HG02852 (cell line): ENCODE measurements around the gene BMP7.
"Not testable (repeated sequence)": the region's sequence is repeated elsewhere in the genome, so short reads cannot be mapped to it uniquely, and the experiment has no call there.

Experiments
- ATAC-seq: cut with Tn5 transposase; IDR thresholded peaks from one replicate; pipeline ENCODE4 v1.9.1; 2021; ENCODE audit warnings: mild to moderate bottlenecking, moderate library complexity; ENCODE audit not compliant: unreplicated experiment

Gene BMP7

GRCh38 chr20:57267158-57267821, 849 bp upstream of the BMP7 start:
- ATAC-seq: no peak

- ATAC-seq: no peak
These were observed 497 bp downstream of the BMP7 start for GRCh38 chr20:57265997-57266290.

GRCh38 chr20:57265336-57265996, 975 bp downstream of the BMP7 start:
- no peak for ATAC-seq

GRCh38 chr20:57264908-57265335, 1.5 kb downstream of the BMP7 start:
- ATAC-seq: not testable (repeated sequence)

- no peak for ATAC-seq
These were observed 2.3 kb downstream of the BMP7 start for GRCh38 chr20:57263801-57264792.

GRCh38 chr20:57262784-57263609, 3.4 kb downstream of the BMP7 start:
- ATAC-seq: no peak

- no peak for ATAC-seq
These were observed 4.1 kb downstream of the BMP7 start for GRCh38 chr20:57262301-57262700.

- ATAC-seq: no peak
These were observed 4.8 kb downstream of the BMP7 start for GRCh38 chr20:57261457-57262251.

GRCh38 chr20:57260934-57261333, 5.5 kb downstream of the BMP7 start:
- ATAC-seq: no peak

GRCh38 chr20:57259938-57260921, 6.2 kb downstream of the BMP7 start:
- no peak for ATAC-seq

- ATAC-seq: no peak
These were observed 7.1 kb downstream of the BMP7 start for GRCh38 chr20:57259121-57259937.

- no peak for ATAC-seq
These were observed 8.6 kb downstream of the BMP7 start for GRCh38 chr20:57257701-57258453.

- ATAC-seq: no peak
These were observed 9.5 kb downstream of the BMP7 start for GRCh38 chr20:57256908-57257307.

GRCh38 chr20:57256205-57256604, 10.2 kb downstream of the BMP7 start:
- no peak for ATAC-seq

- no peak for ATAC-seq
These were observed 11.3 kb downstream of the BMP7 start for GRCh38 chr20:57255183-57255582.

- no peak for ATAC-seq
These were observed 13.8 kb downstream of the BMP7 start for GRCh38 chr20:57252559-57253162.

GRCh38 chr20:57251949-57252348, 14.5 kb downstream of the BMP7 start:
- no peak for ATAC-seq
